OCI-LY7 (cell line): ENCODE measurements around the gene IGFBP4.

Source experiments
- EZH2phosphoT487 ChIP-seq: fragments of 200-600 bp; sonication (generic); IDR thresholded peaks from 2 replicates; pipeline ENCODE4 v1.6.1; 2018; ENCODE audit warnings: low read depth, borderline replicate concordance, mild to moderate bottlenecking, mixed run types, antibody characterized with exemption, low read length, moderate library complexity, mixed read lengths
- TF ChIP-seq, protein P1 (sequence below): fragments of 200-600 bp; sonication (generic); conservative IDR thresholded peaks from 2 replicates; pipeline ENCODE4 v1.5.1; 2014; ENCODE audit warnings: mild to moderate bottlenecking, antibody characterized with exemption, low read length, moderate library complexity, mixed read lengths

DNA sequence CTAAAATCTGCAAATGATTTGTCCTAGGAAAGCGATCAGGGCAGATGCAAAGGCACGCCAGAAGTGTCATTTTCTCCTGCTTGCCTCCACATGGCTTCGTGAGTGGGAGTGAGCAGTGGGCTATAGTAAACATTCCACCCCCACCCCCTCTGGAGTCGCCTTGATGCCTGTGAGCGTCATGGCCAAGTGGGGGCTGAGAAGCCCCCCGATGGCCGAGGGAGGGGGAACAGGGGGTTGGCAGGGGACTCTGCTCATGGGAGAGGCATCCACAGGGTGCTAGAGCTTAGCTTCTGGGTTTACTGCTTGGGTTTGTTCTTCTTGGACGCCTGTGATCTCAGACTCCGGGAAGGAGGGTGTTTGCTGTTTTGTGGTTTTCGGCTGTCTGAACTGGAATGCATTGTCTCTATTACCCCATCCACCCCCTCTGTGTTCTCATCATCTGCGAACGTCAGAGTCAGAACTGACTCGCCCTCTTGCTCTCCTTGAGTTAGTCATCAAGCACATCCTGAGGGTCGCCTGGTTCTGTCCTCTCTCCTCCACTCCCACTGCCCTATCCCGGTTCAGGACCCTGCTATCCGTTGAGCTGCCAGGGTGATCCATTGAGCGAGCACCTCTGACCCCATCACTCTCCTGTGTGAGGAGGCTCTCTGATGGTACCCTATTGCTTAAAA is 42.7 kb downstream of the IGFBP4 start:
- TF ChIP-seq, protein P1, sequence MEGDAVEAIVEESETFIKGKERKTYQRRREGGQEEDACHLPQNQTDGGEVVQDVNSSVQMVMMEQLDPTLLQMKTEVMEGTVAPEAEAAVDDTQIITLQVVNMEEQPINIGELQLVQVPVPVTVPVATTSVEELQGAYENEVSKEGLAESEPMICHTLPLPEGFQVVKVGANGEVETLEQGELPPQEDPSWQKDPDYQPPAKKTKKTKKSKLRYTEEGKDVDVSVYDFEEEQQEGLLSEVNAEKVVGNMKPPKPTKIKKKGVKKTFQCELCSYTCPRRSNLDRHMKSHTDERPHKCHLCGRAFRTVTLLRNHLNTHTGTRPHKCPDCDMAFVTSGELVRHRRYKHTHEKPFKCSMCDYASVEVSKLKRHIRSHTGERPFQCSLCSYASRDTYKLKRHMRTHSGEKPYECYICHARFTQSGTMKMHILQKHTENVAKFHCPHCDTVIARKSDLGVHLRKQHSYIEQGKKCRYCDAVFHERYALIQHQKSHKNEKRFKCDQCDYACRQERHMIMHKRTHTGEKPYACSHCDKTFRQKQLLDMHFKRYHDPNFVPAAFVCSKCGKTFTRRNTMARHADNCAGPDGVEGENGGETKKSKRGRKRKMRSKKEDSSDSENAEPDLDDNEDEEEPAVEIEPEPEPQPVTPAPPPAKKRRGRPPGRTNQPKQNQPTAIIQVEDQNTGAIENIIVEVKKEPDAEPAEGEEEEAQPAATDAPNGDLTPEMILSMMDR = no peak
- no peak for TF ChIP-seq EZH2phosphoT487
